NCI-H510A treated with DMSO at 0.1 percent for 48 hours (cell line): Measurements from ENCODE around the gene TRIM29.

Experiments
- DNase-seq: peaks from one replicate; lab custom pipeline; 2025; lab: John Stamatoyannopoulos, UW

Gene TRIM29

DNA sequence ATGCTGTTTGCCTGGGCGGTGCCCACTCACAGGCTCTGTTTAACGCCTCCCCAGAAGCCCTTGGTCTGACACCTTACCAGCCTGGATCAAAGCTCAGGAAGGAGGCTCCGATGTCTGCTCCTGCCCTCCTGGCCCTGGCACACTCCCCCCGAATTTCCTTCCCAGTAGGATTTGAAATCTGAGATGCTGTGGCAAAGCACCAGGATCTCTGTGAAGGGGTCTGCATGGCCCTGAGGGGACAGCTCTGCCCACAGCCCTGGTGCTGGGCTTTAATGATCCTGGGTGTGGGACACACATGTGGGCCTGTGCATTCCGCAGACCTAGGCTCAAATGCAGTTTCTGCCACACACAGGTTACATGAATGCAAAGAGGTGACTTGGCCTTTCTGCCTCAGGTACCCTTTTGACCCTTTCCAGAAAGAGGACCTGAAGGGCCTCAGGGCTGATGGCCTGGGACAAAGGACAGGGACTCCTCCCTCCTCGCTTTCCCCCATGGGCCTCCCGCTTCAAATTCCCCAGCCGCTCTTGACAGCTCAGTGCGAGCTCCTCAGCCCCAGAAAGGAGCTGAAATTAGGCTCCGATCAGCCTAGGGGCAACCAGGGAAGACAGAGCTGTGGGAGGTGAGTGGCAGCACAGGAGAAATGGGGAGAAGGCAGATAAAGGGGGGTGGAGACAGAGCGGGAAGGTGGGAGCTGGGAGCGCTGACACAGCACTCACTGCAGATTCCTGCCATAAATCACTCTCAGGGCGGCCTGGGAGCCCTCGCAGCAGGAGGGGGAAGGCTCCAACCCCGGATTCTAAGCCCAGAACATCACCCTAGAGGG is 41.3 kb downstream of the TRIM29 start:
- no peak for DNase-seq

DNA sequence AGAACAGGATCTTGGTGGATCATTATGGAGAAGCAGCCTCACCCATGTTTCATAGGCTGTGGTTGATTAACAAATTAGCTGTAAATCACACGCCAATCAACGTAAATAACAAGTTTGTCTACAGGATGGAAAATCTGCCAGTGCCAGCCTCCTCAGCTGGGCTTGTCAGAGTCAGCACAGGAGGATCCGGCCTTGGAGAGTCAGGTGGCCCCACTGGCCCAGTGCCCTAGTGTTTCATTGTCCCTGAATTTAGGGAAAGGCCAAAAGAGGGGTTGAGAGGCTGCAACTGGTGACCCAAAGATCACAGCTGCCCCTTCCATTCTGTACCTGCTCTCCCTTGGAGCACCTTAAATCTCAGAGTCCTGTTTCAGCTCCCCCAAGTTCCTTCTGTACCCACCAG is 42.4 kb downstream of the TRIM29 start:
- DNase-seq: no peak

DNA sequence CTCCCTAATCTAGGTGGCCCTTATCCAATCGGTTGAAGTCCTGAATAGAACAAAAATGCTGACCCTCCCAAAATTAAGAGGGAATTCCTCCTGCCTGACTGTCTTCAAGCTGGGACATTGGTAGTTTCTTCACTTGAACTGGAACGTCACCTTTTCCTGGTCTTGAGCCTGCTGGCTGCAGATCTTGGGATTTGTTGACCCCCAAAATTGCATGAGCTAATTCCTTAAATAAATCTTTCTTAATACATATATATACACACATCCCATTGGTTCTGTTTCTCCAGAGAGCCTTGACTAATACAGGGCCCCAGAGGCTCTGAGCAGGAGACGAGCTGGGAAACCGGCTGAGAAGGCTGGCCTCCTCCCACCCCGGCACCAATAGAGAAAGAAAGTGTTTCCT is 46.2 kb downstream of the TRIM29 start:
- DNase-seq: no peak

DNA sequence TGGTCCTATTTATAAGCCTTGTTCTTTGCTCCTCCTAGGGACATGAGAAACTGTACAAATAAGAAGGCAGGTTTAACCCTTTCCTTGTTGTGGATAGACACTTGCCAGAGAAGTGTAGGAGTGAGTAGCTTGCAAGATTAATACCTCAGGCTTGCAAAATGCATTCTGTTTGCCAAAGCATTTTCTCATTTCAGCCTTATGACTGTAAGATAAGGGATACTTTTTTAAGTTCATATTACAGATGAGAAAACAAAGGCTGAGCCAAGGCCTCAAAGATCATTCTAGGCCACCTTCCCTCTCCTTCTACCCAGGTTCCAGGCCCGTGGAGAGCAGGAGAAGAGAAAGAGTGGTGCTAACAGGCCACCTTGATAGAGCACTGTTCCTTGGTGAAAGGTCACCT is 46.8 kb downstream of the TRIM29 start:
- DNase-seq: no peak

DNA sequence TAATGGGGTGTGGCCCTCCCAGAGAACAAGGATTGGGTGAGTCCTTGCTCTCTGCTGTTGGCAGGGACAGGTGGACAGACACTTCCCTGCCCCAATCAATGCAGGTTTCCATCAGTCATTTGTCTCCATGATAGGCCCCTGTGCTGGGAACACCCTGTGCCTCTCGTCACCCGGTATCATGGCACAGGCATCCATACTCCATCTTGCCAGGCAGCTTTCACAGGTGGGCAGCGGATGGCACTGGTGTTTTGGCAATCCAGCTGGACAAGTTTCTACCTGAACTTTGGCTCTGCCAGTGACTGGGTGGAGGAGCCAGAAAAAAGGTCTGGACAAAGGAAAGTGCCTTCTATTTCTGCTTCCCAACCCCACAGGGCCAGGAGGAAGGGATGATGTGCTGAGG is 47.5 kb downstream of the TRIM29 start:
- no peak for DNase-seq

DNA sequence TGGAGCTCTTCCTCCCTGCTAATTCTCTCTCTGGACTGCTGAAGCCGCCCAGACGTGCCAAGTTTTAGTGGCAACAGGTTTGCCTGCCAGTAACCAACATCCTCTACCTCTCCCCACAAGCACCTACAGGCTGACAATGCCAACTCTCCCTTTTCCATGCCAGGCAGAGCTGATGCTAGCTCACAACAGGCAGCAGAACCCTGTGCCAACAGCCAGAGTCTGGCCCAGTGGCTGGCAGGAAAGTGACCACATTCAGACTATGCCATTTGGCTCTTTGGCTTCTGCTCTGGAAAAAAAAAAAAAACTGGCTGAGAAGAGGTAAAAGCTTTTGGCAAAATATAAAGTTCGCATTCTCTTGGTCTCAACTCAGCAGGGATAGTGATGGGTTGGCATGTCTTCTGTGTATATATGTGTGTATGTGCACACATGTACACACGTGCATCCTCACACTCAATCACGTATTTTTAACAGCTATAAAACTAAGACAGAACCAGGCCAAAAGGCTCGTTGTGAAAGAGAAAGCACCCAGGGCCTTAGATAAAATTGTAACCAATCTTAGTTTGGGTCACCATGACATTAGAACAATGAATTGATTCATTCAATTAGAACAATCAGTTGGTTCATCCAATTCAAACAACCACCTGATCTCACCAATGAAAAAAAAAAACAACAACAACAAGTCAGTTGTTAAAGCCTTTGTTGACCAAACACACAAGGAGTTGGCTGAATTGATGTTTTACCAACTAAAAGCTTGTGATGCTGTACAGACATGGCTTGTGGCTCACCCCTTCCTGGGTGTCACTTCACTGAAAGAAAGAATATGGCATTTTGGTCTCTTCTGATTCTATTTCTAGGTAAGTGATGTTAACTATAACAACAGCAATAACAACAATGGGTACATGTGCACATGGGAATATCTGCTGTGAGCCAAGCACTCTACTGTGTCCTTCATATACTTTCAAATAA is 48.6 kb downstream of the TRIM29 start:
- DNase-seq: no peak

DNA sequence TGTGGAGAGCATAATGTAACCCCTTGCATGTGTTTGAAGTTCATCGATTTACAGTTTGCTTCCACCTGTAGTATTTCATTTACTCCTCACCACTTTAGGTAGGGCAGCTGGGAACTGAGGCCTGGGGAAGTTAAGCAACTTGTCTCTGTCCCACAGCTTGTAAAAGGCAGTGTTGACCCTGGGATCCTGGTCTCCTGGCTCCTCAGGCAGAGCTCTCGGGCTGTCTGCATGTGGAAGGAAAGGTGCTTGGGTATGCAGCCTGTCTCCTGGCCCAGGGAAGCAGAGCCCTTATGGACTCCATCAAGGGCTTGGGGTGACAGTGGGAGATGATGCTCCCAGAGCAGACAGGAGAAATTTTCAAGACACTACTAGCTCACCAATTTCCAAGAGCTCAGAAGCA is 49.9 kb downstream of the TRIM29 start:
- no peak for DNase-seq

DNA sequence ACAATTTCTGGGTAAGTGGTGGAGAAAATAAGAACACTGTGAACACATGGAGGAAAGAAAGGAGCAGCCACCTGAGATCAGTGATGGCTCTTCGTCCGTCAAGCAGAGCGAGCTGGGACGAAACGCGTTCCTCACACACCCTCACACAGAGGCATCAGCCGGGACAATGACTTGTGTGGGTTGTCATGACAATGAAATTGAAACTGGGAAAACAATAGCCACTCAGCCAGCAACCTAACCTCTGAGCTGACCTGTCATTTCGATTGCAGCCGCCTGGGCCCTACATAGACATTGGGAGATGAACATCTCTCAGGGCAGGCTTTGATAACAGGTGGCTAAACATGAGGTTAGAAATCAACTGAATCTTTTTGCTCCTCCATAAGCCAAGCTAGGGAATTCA is 51.3 kb downstream of the TRIM29 start:
- DNase-seq: no peak

DNA sequence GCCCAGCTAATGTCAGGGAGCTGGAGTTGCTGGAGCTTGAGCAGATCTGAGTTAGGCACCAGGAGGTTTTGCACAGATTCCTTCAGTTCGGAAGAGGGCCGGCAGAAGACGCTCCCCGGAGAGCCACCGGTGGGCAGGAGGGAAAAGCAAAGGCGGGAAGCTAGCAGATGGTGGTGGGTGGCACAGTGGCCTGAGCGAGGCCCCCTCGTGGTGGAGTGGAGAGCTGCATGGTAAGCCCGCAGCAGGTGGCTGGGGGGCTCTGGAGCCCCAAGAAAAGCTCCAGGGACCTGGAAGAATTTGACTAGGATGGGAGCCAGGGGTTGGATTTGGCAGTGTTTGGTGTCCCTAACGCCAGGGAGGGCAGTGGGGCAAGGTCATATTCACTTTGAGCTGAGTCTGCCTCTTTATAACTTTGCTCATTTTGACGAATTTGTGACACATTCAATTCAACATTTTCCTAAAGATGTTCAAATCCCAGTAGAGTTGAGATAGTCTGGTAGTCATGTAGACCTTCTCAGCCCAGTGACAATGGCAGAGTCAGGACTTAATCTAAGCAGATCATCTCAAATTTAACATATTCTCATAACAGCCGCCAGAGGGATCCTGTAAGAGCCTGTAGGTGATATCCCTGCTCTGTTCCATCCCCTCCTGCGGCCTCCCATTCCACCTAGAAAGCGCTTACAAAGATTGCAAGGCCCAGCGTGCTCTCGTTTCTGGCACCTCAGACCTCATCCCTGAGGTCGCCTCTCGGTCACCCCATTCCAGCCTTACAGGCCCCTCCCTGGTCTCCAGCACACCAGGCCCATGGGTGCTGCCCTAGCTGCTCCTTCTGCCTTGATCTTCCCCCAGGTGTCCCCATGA is 57.9 kb downstream of the TRIM29 start:
- no peak for DNase-seq

DNA sequence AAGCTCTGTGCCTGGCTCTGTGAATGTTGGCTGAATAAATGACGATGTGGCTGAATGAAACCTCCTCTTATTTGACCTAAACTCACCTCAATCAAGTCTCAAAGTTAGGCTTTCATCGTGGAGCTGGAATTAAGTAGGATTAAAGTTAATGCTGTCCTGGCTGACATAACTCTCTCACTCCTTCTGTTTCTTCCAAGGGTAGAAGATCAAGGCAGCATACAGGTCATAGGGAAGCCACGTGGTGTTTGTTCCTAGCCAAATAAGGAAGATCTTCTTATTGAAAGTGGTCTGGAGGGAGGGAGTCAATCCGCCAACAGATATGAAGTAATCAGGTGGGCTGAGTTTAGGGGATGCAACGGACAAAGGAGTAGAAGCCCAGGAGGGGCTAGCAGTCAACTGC is 59.5 kb downstream of the TRIM29 start:
- no peak for DNase-seq

DNA sequence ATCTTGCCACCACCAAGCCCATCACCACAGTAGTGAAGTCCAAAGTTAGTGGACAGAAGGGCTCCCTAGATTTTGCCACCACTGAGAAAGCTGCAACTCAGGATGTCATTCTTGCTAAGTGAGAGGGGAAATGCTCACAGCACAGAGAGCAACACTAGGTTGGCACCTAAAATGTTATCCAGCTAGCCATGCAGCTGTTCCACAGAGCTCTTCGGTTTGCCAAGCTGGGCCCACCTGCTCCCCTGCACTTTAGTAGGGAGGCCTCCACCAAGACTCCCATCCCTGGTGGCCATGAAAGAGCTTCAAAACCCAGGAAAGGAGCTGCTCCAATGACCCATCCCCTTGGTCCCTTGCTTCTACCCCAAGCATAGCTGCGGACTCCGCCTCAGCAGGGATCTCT is 63.8 kb downstream of the TRIM29 start:
- DNase-seq: no peak

DNA sequence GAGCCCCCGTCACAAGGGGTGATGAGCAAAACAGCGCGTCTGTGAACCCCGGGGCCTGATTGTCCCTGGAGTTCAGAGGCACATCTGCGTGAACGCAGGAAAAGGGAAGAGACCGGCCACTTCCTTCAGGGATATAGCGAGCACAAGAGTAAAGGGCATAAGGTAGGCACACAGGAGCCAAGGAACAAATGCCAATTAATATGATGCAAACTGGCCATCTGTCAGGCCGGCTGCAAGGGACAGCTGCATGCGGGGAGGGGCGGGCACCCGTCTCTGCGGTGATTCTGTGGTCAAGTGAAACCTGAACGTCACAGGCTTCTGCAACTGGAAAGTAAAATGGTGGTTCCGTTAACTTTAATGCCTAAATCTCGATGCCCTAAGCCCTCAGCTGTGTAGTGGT is 64.7 kb downstream of the TRIM29 start:
- DNase-seq: no peak

DNA sequence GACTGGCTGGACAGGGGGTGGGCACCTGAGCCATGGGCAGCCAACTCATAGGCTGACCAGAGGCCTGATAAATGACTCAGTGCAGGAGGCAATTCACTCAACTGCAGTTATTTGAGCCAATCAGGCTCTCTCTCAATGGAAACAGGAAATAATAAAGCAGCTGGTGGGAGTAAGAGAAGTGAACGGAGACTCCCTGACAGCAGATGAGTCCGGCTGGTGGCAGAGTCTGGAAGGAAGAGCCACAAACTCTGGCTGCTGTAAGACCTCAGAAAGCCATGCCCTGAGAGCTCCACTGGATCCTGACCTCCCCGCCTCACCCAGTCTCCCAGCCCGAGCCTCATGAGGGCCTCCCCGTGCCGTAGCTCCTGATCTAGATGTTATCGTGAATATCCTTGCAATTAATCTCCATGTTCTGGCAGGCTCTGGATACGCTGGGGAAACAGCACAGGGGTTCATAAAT is 69.8 kb downstream of the TRIM29 start:
- DNase-seq: no peak

DNA sequence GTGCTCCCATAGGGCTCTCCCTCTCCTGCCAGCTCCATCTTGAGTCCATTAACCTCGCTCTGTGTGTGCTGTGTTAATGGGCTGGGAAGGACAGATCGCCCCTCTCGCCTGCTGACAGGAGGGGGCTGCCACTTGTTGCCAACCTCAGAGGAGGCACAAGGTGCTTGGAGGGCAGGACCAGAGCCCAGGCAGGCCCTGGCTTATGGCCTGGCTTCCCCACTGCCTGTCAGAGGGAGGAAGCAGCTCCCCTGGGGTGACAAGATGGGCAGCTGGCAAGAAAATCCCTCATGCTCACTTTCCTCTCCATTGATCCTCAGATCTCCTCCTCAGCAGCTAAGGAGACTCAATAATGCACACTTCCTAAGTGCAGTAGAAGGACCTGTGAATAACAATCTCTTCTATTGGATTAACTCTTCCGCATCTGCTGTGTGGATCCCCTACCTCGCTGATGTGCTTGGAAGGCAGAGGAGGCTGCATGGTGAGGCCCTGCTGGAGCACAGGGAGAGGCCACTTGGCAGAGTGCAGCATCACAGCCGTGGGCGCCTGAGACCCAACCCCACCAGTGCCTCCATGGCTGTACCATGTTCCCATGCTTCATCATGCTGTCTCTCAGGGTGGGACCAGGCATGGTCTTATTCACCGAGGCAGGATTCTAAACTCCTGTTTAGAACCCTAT is 70.3 kb downstream of the TRIM29 start:
- no peak for DNase-seq

DNA sequence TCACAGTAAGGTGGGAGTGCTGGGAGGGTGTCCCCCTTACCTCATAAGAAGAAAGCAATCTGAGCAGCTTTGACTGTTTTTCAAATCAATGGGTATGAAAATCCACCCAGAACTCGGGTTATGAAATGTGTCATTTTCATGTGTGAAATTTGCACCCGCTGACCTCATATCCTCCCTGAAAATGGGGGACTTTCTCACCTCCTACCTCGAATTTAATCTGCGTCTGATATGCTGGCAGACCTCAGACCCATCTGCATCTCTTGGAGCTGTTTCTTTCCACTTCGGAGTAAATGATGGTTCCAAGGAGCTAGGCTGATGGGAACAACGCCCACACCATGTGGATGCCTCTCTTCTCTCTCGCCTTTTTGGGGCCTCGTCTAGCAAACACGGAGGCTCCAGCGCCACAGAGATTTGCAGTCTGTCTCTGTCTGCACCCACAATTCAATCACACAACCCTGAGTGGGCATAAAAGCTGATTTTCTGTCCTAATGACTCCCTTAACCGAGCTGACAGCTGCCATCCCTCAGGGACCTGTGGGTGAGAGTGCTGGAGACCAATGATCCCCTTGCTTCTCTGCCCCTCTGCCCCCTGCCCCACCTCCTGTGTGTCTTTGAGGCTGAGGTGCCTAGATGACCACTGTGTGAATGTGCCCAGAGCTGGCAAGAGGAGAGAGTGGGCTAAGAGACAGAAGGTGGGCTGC is 71.0 kb downstream of the TRIM29 start:
- no peak for DNase-seq

DNA sequence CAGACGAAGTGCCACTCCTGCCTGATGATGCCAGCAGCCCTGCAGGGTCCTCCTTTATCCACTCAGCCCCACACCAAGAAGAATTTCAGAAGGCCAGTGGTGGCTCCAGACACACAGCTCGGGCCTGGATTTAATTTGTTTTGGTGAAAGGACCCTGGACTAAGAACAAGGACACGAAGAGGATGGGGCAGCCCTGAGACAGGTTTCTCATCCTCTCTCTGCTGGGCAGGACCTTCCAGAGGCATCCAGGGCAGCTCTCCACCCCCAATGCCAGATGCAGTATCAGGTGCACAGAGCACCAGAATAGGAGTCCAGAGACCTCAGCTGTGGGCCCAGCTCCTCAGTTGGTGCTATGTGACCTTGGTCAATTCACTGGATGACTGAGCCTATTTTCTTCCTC is 72.0 kb downstream of the TRIM29 start:
- DNase-seq: no peak

DNA sequence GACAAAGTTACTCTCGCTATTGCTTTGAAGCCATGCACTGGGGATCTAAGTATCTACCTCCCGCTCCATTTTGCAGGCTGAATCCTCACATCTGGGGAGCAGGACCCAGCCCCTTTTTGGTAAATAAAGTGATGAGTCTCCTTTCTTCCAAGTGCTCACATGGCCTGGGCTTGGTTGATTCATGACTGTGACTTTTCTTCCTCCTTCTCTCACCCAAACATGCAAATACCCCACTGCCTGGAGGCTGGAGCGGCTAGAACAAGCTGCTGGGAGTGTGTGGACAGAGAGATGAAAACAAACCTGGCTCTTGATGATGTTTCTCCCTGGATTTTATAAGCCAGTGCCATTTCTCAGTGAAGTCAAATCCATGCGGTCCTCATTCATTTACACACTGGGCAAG is 72.7 kb downstream of the TRIM29 start:
- DNase-seq: no peak

DNA sequence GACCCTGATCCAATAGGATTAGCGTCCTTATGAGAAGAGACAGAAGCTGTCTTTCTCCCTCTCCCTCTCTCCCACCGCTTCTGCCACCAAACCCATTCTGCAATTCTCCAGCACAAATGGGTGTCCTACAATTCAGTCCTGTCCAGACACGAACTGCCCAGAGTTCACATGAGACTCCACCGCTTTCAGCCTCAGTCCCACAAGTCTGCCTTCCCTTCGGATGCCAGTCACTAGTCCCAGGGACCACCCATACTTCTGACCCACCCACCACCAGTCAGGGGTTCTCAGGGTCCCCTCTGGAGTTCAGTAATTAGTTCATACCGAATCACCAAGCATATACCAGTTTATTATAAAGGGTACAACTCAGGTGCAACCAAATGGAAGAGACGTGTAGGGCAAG is 73.6 kb downstream of the TRIM29 start:
- DNase-seq: no peak

DNA sequence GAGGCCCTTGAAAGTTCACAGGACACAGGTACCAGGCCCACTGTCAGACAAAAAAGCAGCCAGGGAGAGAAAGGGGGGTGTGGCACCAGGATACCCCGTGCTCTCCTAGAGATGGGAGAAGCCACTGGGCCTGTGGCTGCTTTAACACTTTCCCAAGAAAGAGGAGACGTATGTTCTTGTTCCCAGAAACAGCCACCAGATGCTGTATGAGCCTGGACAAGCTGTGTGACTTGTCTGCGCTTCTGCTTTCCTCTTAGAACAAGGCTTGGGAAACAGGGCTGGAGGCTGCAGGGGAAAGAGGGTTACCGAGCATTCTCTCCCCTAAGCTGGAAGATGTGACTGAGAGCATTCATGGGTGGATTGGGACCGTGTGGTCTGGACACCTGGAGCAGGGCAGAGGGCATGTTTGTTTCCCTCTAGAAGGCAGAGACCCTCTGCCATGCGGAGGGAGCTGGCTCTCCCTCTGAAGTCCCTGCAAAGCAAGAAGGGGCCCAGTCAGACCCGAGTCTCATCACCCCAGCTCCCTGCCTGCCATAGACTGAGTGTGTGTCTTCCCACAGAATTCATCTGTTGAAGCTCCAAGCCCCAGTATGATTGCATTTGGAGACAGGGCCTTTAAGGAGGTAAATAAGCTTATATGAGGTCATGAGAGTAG is 74.1 kb downstream of the TRIM29 start:
- DNase-seq: no peak

DNA sequence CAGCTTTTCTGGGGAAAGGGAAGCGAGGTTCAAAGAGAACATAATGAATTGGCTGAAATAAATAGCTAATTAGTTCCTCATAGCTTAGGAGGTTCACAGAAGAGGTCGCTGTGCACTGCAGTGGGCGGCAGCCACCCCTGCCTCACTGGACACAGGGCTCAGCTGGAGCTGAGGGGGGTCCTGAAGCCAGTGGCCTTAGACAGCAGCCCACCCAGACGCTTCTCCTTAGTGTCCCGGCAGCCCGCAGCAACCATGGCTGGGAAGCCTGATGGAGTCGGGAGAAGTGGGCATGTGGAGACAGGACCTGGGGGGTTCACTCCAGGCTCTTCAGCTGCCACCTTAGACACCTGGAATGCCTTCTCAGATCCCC is 75.4 kb downstream of the TRIM29 start:
- no peak for DNase-seq
